DND-41 (cell line): ENCODE data around the gene DCLK1.
"Not testable (repeated sequence)": the region's sequence is repeated elsewhere in the genome, so short reads cannot be mapped to it uniquely, and the experiment has no call there.

Experiments
- EZH2 ChIP-seq: IDR thresholded peaks from 3 replicates; pipeline ENCODE4 v1.6.1; 2012; ENCODE audit warnings: borderline replicate concordance, low read depth, mild to moderate bottlenecking, moderate library complexity, low read length, inconsistent platforms; ENCODE audit not compliant: severe bottlenecking
- TF ChIP-seq, protein P1 (sequence below): IDR thresholded peaks from 2 replicates; pipeline ENCODE4 v1.5.1; 2012; ENCODE audit warnings: borderline replicate concordance, low read length, moderate library complexity, mild to moderate bottlenecking; ENCODE audit not compliant: poor library complexity, severe bottlenecking; ENCODE audit errors: extremely low read depth

DNA sequence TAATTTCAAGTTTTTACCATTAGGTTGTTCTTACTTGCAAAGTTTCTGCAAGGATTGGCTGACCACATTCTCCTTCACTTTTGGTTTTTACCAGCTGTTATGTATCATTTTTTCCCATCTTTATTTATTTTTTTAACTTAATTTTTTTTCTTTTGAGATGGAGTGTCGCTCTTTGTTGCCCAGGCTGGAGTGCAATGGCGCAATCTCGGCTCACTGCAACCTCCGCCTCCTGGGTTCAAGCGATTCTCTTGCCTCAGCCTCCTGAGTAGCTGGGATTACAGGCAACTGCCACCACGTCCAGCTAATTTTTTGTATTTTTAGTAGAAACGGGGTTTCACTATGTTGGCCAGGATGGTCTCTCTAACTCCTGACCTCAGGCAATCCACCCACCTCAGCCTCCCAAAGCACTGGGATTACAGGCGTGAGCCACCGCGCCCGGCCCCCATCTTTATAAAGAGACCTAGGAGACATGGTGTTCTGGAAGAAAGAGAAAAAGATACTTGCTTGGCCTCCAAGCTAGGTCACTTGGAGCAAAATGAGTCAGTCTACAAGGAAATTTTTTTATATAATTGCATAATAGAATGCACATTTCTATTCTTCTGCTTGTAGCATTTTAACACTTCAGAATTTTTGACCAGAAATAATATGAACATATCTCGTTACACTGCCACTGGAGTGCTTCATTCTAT lies 60.5 kb downstream of the DCLK1 start:
- not testable (repeated sequence) for TF ChIP-seq EZH2
- TF ChIP-seq, protein P1, sequence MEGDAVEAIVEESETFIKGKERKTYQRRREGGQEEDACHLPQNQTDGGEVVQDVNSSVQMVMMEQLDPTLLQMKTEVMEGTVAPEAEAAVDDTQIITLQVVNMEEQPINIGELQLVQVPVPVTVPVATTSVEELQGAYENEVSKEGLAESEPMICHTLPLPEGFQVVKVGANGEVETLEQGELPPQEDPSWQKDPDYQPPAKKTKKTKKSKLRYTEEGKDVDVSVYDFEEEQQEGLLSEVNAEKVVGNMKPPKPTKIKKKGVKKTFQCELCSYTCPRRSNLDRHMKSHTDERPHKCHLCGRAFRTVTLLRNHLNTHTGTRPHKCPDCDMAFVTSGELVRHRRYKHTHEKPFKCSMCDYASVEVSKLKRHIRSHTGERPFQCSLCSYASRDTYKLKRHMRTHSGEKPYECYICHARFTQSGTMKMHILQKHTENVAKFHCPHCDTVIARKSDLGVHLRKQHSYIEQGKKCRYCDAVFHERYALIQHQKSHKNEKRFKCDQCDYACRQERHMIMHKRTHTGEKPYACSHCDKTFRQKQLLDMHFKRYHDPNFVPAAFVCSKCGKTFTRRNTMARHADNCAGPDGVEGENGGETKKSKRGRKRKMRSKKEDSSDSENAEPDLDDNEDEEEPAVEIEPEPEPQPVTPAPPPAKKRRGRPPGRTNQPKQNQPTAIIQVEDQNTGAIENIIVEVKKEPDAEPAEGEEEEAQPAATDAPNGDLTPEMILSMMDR = not testable (repeated sequence)
